ENCODE data around the gene ANAPC13.

Gene ANAPC13, protein sequence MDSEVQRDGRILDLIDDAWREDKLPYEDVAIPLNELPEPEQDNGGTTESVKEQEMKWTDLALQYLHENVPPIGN

DNA sequence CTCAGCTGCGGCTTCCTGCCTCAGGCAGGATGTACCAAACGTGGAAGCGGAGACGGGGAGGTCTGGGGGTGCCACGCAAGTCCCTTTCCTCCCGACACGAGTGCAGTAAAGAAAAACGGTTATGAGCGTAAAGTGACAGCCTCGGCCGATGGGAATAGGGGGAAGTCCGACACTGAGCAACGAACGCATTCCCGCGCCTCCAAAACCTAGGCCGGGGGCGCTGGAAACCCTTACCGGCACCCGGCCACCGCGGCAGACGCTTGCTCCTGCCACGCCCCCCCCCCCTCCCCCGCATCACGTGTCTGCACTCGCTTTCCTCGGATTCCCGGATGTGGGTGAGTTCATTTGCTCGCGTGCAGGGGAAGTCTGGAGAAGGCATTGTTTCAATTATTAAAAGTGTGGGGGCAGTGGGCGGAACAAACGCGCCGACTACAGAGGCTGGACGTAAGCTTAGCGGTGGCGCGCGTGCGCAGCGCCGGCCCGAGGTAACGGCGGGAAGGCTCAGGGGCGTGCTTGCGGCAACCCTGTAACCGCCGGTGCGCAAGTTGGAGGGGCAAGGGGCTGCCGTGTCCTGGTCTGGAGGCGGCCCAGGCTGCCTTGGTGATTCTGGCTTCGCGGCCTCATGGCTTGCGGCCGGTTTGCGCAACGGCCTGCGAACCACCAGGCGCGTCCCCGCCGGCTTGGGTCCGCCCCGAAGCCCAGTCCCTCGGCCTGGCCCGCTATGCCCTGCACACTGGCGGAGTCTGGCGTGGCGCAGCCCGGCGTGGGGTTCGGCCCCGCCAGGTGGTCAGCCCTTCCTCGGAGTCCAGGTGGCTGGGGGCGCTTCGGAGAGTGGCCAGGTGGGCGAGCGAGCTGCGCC lies at the start of gene ANAPC13, which contains the start of gene CEP63:
ANAPC13 (minus strand) TSS at position 268 of the 859 bp plus-strand sequence. CDS start 3,081 bp downstream, outside the sequence.
CEP63 (plus strand) TSS at position 340 of the 859 bp plus-strand sequence. CDS start 9,264 bp downstream, outside the sequence.
- peak; percentile 97 to 98 for DNase-seq

- no peak for DNase-seq
Measured at GRCh38 chr3:134535186-134535970, 49.6 kb upstream of the ANAPC13 start.

- no peak for DNase-seq
Measured at GRCh38 chr3:134533493-134533892, 47.7 kb upstream of the ANAPC13 start.

DNA sequence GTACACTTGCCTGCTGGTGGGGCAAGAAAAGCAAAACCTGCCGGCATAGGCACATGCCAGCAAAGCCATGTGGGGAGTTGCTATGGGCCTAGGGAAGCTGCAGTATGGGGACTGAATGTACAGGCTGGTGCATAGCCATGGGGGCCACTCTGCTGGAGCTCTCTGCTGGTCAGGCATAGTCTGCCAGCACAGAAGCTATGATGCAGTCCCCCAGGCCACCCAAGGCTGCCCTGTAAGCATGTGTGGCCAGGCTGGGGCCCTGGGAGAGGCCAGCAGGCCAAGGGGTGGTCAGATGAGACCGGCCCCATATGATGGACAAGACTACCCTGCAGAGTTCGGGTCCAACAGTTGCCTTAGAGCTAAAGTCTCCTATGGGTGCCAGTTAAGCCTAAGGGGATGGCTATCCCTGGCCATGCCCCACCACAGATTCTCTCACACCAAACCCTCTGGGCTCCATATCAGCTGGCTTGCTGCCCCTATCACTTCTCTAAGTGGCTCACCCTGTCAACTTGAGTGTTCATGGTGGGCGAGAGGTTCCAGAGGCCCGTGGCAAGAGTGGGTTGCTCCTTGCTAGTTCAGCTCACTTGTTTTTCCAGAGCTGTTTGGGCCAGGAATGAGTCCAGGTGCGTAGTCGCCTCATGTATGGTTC lies 41.9 kb upstream of the ANAPC13 start:
- no peak for DNase-seq

- no peak for DNase-seq
Measured at GRCh38 chr3:134527037-134527436, 41.3 kb upstream of the ANAPC13 start.

DNA sequence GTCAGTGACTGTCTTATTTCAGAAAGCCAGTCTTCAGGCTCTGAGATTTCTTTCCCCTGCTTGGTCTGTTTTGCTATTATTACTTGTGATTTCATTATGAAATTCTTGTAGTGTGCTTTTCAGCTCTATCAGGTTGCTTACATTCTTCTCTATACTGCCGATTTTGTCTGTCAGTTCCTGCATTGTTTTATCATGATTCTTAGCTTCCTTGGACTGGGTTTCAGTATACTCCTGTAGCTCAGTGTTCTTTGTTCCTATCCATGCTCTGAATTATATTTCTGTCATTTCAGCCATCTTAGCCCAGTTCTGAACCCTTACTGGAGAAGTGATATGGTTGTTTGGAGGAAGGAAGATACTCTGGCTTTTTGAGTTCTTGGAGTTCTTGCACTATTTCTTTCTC lies 40.5 kb upstream of the ANAPC13 start:
- DNase-seq: no peak

- DNase-seq: no peak
Measured at GRCh38 chr3:134525293-134525692, 39.5 kb upstream of the ANAPC13 start.

GRCh38 chr3:134522541-134522940 lies 36.8 kb upstream of the ANAPC13 start:
- no peak for DNase-seq

DNA sequence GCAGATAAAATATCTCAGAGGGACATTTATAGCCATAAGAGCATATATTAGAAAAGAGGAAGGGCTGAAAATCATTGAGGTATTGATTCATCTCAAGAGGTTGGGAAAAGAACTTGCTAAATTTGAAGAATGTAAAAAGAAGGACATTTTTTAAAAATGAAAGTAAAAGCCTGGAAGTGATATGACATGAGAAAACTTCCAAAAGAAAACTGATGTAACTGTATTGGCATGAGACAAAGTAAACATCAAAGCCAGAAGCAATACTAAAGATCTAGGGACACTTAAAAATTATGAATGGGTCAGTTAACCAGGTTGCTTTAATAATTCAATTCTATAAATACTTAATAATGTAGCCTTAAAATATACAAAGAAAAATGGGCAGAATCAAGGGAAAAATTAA lies 32.0 kb upstream of the ANAPC13 start:
- DNase-seq: no peak

GRCh38 chr3:134516905-134517304 lies 31.1 kb upstream of the ANAPC13 start:
- DNase-seq: no peak

- DNase-seq: no peak
Measured at GRCh38 chr3:134511500-134511899, 25.7 kb upstream of the ANAPC13 start.

DNA sequence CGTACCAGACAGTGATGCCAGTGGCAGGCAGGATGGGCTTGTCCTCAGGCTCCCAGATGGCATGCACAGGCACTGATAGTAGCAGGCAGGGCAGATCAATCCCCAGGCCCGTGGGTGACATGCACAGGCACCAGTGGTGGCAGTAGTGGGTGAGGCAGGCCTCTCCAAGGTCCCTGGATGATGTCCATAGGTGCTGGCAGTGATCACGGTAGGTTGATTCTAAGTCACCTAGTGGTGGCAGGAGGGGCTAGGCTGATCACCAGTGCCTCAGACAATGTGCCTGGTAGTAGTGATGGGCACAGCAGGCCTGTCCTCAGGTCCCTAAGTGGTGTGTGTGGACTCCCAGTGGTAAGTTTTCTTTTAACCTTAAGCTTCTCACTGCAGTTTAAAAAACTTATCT lies 19.7 kb upstream of the ANAPC13 start:
- no peak for DNase-seq

DNA sequence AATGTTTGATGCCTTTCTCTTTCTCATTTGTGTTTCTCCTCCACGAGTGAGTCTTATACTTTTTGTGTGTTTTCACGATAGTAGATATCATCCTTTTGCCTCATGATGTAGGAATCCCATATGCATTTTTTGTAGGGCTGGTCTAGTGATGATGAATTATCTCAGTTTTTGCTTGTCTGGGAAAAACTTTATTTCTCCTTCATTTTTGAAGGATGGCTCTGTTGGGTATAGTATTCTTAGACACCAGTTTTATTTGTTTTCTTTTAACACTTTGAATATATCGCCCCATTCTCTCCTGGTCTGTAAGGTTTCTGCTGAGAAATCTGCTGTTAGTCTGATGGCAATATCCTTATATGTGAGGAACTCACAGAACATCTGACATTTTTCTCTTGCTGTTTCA lies 18.3 kb upstream of the ANAPC13 start:
- no peak for DNase-seq

- no peak for DNase-seq
Measured at GRCh38 chr3:134503266-134503665, 17.5 kb upstream of the ANAPC13 start.

GRCh38 chr3:134496471-134497071 lies 10.8 kb upstream of the ANAPC13 start:
- DNase-seq: no peak

GRCh38 chr3:134495980-134496379 lies 10.2 kb upstream of the ANAPC13 start:
- DNase-seq: no peak

- no peak for DNase-seq
Measured at GRCh38 chr3:134494495-134494894, 8.7 kb upstream of the ANAPC13 start.

- DNase-seq: peak in 1 of 2 donors; percentile 22
Measured at GRCh38 chr3:134487406-134487805, 1.6 kb upstream of the ANAPC13 start.

GRCh38 chr3:134486577-134487041 lies 824 bp upstream of the ANAPC13 start:
- DNase-seq: peak; percentile 28 to 51

DNA sequence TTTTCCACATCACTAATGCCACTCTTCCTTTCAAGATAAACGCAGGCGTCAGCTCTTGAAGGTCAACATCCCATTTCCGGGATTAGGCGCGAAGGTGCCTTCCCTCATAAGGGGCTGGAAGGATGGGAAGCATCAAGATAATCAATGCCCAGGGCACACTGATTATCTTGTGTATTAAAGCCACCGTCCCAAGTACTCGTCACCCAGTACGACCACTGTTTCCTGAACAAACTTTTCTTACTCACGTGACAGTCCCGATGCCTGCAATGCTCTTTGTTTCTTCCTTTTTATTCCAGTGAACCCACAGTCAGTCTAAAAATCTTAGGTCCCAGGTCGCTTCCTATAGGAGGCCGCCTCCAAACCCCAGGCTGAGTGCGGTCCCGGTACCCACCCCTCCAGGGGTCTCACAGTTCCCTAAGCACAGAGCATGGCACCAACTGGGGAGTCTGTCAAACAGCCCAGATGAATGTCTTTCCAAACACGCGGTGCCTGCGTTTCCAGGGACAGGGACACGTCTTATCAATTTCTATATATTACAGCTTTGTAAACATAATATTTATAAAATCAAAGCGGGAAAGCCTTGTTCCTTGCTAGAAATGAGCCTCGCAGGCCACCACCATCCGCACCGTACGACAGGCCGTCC lies 589 bp downstream of the ANAPC13 start:
- DNase-seq: no peak

GRCh38 chr3:134483195-134483900 lies 2.4 kb downstream of the ANAPC13 start:
- DNase-seq: no peak

Measured in CD4-positive, alpha-beta T cell treated with Interleukin-4 for 1 hour (primary cell).